ENCODE measurements around the gene TLE4.
A peak's percentile ranks its signal among the peaks of the same experiment; 100 is the strongest.

The TLE4 gene

GRCh38 chr9:79665931-79666330, 94.2 kb downstream of the TLE4 start:
- H3K4me3 ChIP-seq (ENCODE audit: low read depth, low read length) = no peak overlapping the region
- no peak for DNase-seq (ENCODE audit: low read depth)
- no peak for TF ChIP-seq MYC (IDR thresholded peaks at IDR 0.05; ENCODE audit: low read depth, low read length)
- TF ChIP-seq, protein P1, sequence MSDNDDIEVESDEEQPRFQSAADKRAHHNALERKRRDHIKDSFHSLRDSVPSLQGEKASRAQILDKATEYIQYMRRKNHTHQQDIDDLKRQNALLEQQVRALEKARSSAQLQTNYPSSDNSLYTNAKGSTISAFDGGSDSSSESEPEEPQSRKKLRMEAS (IDR thresholded peaks at IDR 0.05; ENCODE audit: low read depth, low read length) = no peak
- no peak for TF ChIP-seq CTCF (IDR thresholded peaks at IDR 0.05; ENCODE audit: low read depth, low read length)
- TF ChIP-seq POLR2A (IDR thresholded peaks at IDR 0.05; ENCODE audit: extremely low read depth, insufficient read length) = no peak

GRCh38 chr9:79667120-79667519, 95.4 kb downstream of the TLE4 start:
- TF ChIP-seq CTCF (IDR thresholded peaks at IDR 0.05; ENCODE audit: low read depth, low read length) (no peak), MYC (IDR thresholded peaks at IDR 0.05; ENCODE audit: low read depth, low read length) (no peak), POLR2A (IDR thresholded peaks at IDR 0.05; ENCODE audit: extremely low read depth, insufficient read length) (no peak)
- TF ChIP-seq, protein P1 (IDR thresholded peaks at IDR 0.05; ENCODE audit: low read depth, low read length) = no peak
- no peak for DNase-seq (ENCODE audit: low read depth)
- no peak overlapping the region for H3K4me3 ChIP-seq (ENCODE audit: low read depth, low read length)

- no peak for DNase-seq (ENCODE audit: low read depth)
- no peak overlapping the region for H3K4me3 ChIP-seq (ENCODE audit: low read depth, low read length)
- TF ChIP-seq, protein P1 (IDR thresholded peaks at IDR 0.05; ENCODE audit: low read depth, low read length) = no peak
- no peak for TF ChIP-seq MYC (IDR thresholded peaks at IDR 0.05; ENCODE audit: low read depth, low read length)
- TF ChIP-seq POLR2A (IDR thresholded peaks at IDR 0.05; ENCODE audit: extremely low read depth, insufficient read length) = no peak
- no peak for TF ChIP-seq CTCF (IDR thresholded peaks at IDR 0.05; ENCODE audit: low read depth, low read length)
These were observed 96.2 kb downstream of the TLE4 start for GRCh38 chr9:79667817-79668436.

- no peak overlapping the region for H3K4me3 ChIP-seq (ENCODE audit: low read depth, low read length)
- TF ChIP-seq CTCF (IDR thresholded peaks at IDR 0.05; ENCODE audit: low read depth, low read length) (no peak), MYC (IDR thresholded peaks at IDR 0.05; ENCODE audit: low read depth, low read length) (no peak), POLR2A (IDR thresholded peaks at IDR 0.05; ENCODE audit: extremely low read depth, insufficient read length) (no peak)
- TF ChIP-seq, protein P1 (IDR thresholded peaks at IDR 0.05; ENCODE audit: low read depth, low read length) = no peak
- no peak for DNase-seq (ENCODE audit: low read depth)
These were observed 97.2 kb downstream of the TLE4 start for GRCh38 chr9:79668956-79669355.

GRCh38 chr9:79670269-79670961, 98.7 kb downstream of the TLE4 start:
- TF ChIP-seq, protein P1 (IDR thresholded peaks at IDR 0.05; ENCODE audit: low read depth, low read length) = no peak
- TF ChIP-seq CTCF (IDR thresholded peaks at IDR 0.05; ENCODE audit: low read depth, low read length) = no peak
- TF ChIP-seq MYC (IDR thresholded peaks at IDR 0.05; ENCODE audit: low read depth, low read length) = no peak
- no peak for TF ChIP-seq POLR2A (IDR thresholded peaks at IDR 0.05; ENCODE audit: extremely low read depth, insufficient read length)
- H3K4me3 ChIP-seq (ENCODE audit: low read depth, low read length) = no peak overlapping the region
- peak; percentile 3 for DNase-seq (ENCODE audit: low read depth)
